PFSK-1 (cell line): Measurements from ENCODE around the gene KRT16.

Source experiments
- FOXP2 ChIP-seq: optimal IDR thresholded peaks from 2 replicates; pipeline ENCODE3; 2011; ENCODE audit warnings: borderline replicate concordance, control low read depth, inconsistent platforms; ENCODE audit not compliant: insufficient read depth; ENCODE audit errors: extremely low read length, extremely low read depth
- POLR2AphosphoS5 ChIP-seq: IDR thresholded peaks from 2 replicates; pipeline ENCODE4 v1.6.1; 2012; ENCODE audit warnings: low read depth, mild to moderate bottlenecking, control low read depth, low read length, moderate library complexity
- REST ChIP-seq, 2 experiments: IDR thresholded peaks; 2 replicates each; pipeline versions ENCODE4 v1.6.1 to v1.8.0; 2011 to 2012; ENCODE audit warnings: low read depth in 2 of 2, low read length in 2 of 2, control low read depth in 1 of 2, inconsistent platforms in 1 of 2, mild to moderate bottlenecking in 1 of 2, moderate library complexity in 1 of 2; ENCODE audit not compliant: insufficient read depth in 1 of 2
- SIN3A ChIP-seq: IDR thresholded peaks from 2 replicates; pipeline ENCODE4 v1.6.1; 2012; ENCODE audit warnings: mild to moderate bottlenecking, low read length, moderate library complexity, borderline replicate concordance; ENCODE audit not compliant: insufficient read depth
- TAF1 ChIP-seq: IDR thresholded peaks from 2 replicates; pipeline ENCODE4 v1.6.1; 2012; ENCODE audit warnings: low read length, control low read depth, borderline replicate concordance; ENCODE audit not compliant: insufficient read depth

KRT16 gene

GRCh38 chr17:41649923-41650519 is 37.5 kb upstream of the KRT16 start:
- no peak for TF ChIP-seq TAF1
- TF ChIP-seq REST (IDR thresholded peaks at IDR 0.05; ENCODE audit: insufficient read depth in 1 of 2, low read depth in 2 of 2, low read length in 2 of 2), result no peak
- TF ChIP-seq POLR2AphosphoS5, result no peak
- no peak for TF ChIP-seq SIN3A
- TF ChIP-seq FOXP2, result no peak

- TF ChIP-seq REST (IDR thresholded peaks at IDR 0.05; ENCODE audit: insufficient read depth in 1 of 2, low read depth in 2 of 2, low read length in 2 of 2), result no peak
- TF ChIP-seq POLR2AphosphoS5, result no peak
- TF ChIP-seq TAF1, result no peak
- TF ChIP-seq FOXP2, result no peak
- no peak for TF ChIP-seq SIN3A
Measured at GRCh38 chr17:41648411-41649195, 36.0 kb upstream of the KRT16 start.

GRCh38 chr17:41647940-41648410 is 35.4 kb upstream of the KRT16 start:
- TF ChIP-seq POLR2AphosphoS5 (no peak), TAF1 (no peak)

- TF ChIP-seq POLR2AphosphoS5 (no peak), REST (IDR thresholded peaks at IDR 0.05; ENCODE audit: insufficient read depth in 1 of 2, low read depth in 2 of 2, low read length in 2 of 2) (no peak), SIN3A (no peak), TAF1 (no peak), FOXP2 (no peak)
Measured at GRCh38 chr17:41647038-41647813, 34.7 kb upstream of the KRT16 start.
